GM18870 (cell line): ENCODE data around the gene KCTD10.
"Not testable (repeated sequence)": the region's sequence is repeated elsewhere in the genome, so short reads cannot be mapped to it uniquely, and the experiment has no call there.

Experiments
- ATAC-seq: cut with Tn5 transposase; IDR thresholded peaks from one replicate; pipeline ENCODE4 v1.9.1; 2021; ENCODE audit warnings: moderate library complexity; ENCODE audit not compliant: unreplicated experiment

The KCTD10 gene

DNA sequence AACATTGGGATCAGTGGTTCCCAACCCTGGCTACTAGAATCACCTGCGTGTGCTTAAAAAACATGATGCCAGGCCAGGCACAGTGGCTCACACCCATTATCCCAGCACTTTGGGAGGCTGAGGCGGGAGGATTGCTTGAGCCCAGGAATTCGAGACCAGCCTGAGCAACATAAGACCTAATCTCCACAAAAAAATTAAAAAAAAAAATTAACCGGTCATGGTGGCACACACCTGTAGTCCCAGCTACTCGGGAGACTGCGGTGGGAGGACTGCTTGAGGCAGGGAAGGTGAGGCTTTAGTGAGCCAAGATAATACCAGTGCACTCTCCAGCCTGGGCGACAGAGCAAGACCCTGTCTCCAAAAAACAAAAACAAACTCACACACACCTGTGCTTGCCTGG is 2.0 kb downstream of the KCTD10 start:
- no peak for ATAC-seq

DNA sequence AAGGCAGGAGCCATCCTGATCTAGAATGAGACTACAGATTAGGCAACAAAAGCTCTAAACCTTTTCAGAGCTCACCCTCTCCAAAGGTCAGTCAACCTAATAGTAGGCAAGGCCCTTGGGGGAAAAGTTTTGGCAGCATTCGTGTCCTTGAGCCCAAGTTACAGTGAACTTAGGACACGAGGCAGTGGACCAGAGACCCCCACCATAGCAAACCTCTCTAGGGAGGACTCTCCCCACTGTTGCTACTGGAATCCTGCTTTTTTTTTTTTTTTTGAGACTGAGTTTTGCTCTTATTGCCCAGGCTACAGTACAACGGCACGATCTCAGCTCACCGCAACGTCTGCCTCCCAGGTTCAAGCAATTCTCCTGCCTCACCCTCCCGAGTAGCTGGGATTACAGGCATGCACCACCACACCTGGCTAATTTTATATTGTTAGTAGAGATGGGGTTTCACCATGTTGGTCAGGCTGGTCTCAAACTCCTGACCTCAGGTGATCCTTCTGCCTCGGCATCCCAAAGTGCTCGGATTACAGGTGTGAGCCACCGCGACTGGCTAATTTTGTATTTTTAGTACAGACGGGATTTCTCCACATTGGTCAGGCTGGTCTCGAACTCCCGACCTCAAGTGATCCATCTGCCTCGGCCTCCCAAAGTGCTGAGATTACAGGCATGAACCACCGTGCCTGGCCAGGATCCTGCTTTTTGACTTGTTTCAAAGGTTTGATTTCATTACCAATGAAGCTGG is 3.4 kb downstream of the KCTD10 start:
- ATAC-seq = not testable (repeated sequence)

DNA sequence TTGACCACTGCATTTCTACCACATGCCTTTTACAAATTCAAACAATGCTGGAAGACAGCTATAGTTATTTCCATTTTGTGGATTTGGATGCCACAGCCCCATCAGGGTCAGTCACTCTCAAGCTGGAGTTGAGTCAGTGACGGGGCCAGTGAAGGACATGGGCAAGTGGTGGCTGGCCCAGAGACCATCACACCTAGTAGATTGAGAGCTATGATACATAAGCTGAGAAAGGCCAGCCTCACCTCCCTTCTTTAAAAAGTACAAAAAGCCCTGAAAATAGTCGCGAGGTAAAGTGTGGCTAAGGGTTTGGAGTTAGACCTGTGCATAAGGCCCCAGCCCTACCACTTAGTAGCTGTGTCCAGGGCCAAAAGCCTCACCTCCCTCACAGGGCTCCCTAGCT is 4.1 kb downstream of the KCTD10 start:
- no peak for ATAC-seq

DNA sequence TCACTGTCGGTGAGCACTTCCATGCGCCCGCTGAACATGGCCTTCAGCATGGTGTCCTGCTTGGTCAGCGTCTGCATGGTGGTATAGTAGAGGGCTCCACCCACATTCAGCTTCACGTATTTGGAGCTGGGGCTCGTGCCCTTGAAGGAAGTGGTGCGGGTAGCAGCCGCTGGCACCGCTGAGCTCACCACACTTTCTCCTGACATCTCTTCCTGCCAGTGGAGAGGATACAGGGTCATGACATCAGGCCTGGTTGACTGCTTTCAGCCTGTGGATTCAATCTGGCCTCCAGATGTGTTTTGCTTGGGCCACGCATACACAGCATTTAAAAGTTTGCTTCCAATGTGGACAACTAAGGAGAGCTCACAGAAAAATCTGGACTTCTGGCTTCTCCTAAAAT is 7.6 kb downstream of the KCTD10 start:
- no peak for ATAC-seq

DNA sequence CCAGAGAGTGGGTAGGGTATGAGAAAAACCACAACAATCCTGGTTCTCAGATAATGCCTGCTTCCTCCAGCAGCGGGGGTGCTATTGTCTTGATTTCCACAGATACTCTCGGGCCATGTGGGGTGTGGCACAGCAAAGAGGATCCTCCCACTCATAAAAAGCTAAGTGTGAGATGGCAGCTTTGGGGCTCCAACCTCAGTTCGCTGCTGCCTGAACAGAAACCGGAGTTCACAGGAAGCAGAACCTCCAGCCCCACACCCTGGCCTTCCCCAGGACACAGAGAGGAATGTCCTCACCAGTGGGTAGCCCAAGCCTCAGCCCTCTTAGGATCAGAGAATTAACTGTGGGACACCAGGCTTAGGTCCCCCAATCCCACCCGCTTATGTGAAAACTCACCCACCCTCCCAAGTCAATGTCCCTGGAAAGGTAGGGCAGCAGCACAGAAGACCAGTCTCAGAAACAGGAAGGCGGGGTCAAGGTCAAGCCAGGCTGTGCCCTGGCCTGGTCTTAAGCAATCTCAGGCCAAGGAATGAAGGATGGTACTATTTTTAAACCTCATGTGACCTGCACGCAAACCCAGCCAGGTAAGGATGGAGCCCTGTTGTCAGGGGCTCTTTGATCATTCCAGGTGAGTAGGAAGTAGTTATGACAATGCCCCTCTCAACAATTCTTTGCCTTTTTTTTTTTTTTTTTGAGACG is 9.0 kb downstream of the KCTD10 start:
- no peak for ATAC-seq

DNA sequence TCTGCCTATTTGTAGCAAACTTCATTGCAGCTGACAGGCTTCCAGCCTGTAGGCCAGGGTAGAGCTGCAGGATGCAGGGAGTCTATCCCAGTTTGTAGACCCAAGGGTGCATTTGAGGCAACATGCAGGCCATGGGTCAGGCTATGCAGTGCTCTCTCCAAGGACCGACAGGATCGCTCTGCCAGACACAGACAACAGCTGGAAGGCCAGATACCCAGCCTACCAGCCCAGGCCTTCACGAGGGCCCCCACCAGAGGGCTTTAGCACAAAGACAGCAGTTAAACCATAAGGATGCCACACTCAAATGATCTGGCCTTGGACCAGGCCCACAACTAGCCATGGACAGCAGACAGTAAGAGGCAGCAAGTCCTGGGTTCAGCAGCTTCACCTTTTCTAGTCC is 10.3 kb downstream of the KCTD10 start:
- no peak for ATAC-seq

DNA sequence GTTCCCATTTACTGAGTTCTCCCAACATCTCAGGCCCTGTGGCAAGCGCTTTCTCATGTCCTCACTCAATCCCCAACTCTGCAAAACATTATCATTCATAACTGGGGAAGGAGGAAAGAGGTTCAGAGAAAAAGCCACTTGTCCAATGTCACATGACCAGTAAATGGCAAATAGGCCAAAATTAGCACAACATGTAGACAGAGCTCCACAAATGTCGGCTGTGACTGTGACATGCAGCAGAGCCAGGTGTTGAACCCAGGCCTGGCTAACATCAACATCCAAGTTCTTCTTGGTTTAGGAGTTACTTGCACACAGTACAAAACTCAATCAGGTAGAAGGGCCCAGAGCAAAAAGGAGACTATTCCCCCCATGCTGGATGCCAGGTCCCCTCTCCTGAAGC is 10.8 kb downstream of the KCTD10 start:
- no peak for ATAC-seq

DNA sequence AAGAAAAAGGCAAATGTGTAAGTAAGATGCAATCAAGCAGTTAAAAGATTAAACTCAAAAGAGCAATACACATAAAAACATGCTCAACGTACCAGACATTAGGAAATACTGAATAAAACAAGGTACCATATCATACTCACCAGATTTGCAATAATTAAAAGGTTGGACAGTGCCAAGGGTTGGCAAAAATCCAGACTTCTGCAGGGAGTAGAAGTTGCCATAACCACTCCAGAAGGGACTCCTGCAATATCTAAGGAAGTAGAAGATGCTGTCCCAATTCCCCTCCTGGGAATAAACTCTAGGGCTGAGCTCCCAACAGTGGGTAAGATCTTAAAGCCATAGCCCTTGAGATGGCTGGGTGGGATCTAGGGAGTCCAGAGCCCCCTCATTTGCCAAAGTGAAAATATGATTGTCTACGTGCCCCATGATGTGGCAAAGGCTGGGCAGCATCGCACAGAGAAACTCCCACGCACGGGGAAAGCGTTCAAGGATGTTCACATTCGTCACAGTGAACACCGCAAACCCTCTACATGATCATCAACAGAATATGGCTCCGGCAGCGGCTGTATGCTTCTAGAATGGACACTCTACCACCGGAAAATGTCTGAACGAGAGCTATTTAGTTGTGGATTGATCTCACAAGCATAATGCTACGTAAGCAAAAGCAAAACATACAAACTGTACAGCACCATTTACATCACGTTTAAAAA is 12.3 kb downstream of the KCTD10 start:
- ATAC-seq = no peak

DNA sequence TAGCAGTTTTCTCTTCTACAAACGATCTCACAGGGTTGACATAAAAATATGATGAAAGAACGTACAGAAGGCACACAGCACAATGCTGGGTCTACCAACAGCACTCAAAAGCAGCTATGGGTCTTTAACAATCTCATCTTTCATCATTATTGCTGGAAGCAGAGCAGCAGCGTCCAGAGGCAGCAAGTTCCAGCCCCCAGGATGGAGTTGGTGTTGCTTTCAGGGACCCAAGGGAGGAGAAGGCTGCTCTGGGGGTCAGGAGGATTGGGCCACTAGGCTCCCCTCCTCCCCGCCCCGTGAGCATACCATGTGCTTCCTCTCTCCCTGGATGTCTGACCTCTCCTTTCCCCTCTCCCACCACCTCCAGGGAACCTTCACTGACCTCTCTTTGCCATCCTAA is 13.3 kb downstream of the KCTD10 start:
- no peak for ATAC-seq

DNA sequence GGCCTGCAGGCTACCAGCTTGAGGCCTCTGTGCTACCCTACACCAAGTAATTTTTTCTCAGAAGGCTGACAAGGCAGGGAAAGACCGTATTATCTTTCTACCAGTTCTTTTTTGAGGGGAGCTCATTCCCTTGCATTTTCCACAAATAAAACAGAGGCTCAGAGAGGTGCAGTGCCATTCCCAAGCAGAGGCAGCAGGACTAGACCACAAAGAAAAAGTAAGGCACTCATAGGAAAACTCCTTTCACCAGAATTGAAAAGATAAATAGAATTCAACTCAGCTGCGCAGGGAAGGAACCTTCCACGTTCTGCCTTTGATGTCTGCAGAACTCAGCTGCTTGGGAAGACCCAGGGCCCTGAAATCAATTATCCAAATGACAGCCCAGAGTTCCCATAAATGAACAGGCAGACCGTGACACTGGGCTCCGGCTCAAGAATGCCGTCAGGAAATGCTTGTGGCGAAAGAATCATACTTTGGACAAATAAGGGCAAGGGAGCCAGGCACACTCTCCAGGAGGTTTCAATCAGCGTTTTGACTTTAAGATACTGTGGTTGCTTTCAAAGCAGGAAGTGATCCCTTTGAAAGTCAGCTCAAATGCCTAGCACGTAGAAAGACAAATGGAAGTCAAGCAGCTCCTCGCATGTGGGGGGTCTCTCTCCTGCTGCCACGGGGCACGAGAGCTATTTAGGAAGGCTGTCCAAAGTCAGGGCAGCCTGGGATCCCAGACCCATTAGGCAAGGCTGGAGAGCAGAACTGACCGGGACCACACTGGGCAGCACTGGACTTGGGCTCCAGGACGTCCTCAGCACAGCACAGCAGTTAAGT is 14.0 kb downstream of the KCTD10 start:
- no peak for ATAC-seq

DNA sequence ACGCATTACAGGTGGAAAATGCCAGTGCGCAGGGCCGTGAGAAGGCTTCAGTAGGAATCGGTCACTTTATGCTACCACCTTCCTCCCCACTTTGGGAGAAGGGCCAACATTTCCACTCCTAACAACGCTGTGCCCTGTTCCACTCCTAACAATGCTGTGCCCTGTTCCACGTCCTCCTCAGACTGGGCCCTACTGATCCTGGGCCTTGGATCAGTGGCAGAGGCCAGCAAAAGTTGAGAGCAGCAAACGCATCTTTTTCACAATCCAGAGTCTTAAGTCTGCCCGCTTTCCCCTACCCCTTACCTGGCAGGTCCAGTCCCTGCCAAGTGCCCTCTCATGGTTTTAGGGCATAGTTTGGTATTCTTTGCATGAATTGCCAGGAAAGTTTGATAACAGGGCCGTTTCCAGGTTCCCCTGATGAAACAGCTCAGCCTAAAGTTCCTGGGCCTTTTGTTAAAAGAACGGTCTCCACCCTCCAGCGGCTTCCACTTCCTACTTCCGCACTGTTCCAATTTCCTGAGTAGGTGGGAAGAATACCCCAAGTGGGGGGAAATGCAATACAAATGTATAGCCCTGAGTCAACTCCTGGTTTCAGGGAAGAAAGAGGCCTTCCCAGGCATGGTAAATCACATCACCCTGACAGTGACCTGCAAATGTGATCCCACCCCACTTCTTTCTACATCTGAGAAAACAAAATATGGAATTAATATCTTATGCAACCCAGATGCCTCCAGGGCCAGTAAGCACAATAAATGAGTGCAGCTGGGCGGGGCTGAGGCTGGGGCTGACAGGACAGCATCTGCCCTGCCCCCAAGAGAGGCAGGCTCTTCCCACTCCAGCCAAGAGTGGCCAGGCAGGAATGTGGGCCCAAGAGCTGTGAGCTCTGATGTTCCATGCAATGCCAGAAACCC is 15.0 kb downstream of the KCTD10 start:
- ATAC-seq = no peak

DNA sequence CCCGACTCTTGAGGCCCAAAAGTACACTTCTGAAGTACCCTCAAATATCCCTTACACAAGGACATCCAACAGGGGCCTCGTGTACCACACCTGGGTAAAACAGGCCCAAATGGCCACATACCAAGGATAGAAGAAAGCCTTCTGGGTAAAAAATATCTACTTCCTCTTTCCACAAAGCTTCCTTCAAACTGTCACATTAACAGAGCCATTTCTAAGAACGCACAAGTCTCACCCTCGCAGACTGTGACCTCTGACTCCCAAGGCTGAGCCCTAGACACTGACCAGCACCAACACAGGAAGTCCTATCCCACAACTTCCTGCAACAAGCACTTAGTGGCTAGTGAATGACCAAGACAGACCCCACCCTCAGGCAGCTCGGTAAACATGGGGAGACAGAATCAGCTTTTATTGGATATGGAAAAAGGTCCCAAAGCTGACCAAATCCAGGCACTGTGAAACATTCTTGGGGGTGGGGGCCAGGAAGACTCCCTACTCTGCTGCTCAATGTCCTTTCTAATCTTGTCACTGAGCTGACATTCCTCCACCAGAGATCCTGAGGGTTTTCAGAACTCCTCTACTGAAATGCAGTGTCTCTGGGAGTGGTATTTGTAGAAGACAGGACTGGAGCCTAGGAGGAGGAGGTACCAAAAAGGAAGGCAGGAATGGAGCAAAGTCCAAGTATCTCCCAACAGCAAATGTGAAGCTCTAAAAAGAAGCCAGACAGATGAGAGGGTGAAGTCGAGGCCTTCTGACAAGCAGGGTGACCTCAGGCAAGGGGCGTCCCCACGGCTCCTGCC is 15.9 kb downstream of the KCTD10 start:
- no peak for ATAC-seq

DNA sequence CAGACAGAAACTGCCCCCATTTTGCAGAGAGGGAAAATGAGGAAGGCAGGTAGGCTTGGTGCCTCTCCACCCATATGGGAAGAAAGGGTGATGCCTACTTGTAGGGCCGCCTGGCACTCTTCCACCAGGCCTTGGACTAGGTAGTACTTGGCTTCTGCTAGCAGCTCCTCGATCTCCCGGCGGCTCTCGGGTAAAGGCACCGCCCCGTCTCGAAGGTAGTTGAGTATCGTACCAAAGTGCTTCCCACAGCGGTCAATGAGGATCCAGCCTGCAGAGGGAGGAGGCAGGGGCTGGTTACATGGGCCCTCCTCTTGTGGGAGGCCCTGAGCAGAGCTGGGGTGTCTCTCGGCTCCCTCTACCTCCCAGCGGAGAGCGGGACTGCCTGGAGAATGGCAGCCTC is 16.6 kb downstream of the KCTD10 start:
- no peak for ATAC-seq

DNA sequence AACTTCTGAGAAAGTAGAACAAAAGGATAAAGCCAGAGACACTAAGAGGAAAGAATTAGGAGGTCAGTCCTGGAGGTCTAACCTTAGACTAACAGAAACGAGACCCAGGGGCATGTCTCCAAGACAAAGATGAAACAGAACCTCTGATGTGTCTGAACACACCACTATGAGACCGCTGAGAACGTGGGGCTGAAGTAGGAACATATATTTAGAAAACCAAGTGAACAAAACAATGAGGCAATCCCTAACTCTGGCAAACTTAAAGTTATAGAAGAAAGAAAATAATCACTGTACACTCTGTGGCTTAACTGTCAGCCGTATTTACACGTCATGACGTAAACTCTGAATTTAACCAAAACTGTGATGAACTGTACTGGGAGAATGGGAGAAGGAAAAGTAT is 17.9 kb downstream of the KCTD10 start:
- ATAC-seq = no peak

DNA sequence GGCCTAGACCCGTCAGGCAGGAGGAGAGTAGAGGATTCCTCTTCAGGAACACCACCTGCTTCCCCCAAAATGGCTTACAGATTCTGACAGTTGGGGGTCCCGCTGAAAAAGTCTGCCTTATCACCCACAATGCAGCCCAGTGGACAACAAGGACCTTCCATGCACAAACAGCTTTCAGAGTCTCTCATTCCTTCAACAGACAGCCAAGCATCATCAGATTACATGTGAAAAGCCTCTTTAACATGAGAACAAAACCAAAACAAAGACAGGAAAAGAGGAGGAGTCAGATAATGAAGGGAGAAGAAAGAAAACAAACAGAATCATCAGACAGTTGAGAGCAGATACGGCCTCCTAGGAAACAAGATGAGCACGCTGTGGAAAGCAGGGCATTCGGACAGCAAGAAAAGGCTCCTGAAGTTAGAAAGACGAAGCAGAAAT is 18.3 kb downstream of the KCTD10 start:
- no peak for ATAC-seq

DNA sequence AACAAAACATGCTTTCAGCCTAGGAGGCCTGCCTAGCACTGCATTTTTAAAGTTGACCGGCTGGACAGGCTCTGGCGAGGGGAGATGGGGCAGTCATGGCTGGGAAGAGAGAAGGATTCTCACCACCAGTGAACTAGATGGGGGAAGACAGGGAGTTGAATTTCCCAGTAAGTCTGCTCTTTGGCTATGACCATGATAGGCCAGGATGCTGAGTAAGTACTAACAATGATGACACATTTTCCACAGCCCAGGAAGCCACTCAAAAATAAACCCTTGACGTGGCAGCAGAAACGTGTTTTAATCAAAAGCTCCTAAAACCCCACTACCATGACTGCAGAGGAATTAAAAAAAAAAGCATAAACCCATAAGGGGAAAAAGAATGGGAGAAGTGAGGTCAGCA is 19.0 kb downstream of the KCTD10 start:
- no peak for ATAC-seq

DNA sequence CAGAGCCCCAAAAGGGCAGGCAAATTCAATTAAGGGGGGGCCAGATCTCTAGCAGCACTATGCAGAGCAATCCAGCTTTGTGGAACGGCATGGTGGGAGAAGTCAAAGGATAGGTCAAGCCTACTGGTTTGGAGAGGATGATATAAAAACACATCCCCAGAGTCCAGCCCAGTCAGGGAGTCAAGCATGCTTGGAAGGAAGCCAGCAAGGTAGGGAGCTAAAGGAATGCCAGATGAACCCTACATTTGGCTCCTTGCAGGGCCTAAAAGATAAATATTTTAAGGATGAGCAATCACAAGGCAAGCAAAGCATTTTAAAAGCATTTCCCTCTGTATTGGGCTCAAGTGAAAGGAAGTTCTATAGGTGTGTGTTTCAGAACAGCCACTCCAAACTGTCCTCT is 21.4 kb downstream of the KCTD10 start:
- no peak for ATAC-seq

DNA sequence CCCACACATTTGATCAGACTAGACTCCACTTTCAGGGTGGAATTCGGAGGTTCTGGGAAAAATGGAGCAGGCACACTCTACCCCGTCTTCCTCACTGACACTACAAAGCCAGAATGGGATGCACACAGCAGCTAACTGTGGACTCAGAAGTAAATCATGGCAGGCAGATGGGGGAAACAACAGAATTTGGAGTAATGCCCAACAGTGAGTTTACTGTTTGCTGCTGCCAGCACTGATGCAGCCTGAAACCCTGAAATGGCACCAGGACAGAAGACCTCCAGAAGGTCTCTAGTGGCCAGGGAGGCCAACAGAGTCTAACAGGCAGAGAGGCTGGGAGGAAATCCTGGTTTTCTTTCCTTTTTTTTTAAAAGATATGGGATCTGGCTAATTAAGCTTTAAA is 24.6 kb downstream of the KCTD10 start:
- no peak for ATAC-seq

DNA sequence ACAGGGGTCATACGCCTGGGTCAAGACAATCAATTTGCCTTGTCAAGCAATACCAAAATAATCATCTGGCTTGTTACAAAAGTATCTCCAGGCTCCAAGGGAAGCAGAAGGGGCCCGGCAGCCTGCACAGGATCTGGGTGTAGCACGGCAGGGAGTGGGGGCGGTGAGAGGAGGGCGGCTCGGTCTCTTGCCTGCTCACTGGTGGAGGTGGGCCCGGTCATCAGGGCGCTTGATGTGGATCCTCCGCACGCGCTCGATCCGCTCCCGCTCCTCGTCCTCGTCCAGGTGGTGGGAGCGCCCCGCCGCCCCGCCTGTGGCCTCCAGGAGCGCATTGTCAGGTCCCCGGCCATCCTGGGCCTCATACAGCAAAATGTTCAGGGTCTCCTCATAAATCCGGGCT is 25.7 kb downstream of the KCTD10 start:
- no peak for ATAC-seq
